Body of pancreas (tissue), 4 donors: ENCODE measurements around the gene DHX58.

ENCODE experiments used
- POLR2A ChIP-seq, 3 donors: fragments of 450-650 bp; IDR thresholded peaks; one replicate each; pipeline ENCODE4 v1.6.1; 2016; ENCODE audit warnings: antibody characterized with exemption in 3 of 3, mild to moderate bottlenecking in 2 of 3
- TF ChIP-seq, protein P1 (sequence below), 7 experiments: fragments of 450-650 bp in 4 of 7; fragments of 200-600 bp in 3 of 7; sonication (generic) in 3 of 7; IDR thresholded peaks; one replicate each; pipeline ENCODE4 v1.5.1; 2016 to 2019; ENCODE audit warnings: antibody characterized with exemption in 7 of 7

DNA sequence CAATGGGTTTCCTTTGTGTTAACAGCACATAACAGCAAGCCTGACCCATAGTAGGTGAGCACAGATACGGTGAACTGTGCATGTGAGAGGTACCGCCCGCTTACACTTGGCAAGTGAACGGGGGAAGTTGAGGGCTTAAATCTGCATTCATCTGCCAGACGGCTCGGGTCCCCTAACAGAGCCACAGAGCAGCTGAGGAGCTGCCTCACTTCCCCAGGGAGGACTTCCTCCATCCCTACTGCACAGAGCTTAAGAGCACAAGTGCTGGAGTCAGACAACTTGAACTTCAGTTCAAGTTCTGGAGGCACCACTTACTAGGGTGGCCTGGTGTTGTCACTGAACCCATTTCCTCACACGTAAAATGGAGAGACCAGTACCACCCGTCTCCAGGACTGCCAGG, 28.9 kb upstream of the DHX58 start:
- TF ChIP-seq POLR2A (IDR thresholded peaks at IDR 0.05) = no peak
- TF ChIP-seq, protein P1, sequence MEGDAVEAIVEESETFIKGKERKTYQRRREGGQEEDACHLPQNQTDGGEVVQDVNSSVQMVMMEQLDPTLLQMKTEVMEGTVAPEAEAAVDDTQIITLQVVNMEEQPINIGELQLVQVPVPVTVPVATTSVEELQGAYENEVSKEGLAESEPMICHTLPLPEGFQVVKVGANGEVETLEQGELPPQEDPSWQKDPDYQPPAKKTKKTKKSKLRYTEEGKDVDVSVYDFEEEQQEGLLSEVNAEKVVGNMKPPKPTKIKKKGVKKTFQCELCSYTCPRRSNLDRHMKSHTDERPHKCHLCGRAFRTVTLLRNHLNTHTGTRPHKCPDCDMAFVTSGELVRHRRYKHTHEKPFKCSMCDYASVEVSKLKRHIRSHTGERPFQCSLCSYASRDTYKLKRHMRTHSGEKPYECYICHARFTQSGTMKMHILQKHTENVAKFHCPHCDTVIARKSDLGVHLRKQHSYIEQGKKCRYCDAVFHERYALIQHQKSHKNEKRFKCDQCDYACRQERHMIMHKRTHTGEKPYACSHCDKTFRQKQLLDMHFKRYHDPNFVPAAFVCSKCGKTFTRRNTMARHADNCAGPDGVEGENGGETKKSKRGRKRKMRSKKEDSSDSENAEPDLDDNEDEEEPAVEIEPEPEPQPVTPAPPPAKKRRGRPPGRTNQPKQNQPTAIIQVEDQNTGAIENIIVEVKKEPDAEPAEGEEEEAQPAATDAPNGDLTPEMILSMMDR (IDR thresholded peaks at IDR 0.05) = no peak
